HCT116 (cell line): Measurements from ENCODE around the gene FOXK2. TPM values are rescaled to one million over a fixed set of nuclear protein-coding genes. Genes with fewer than 3 reads are reported as not detected.
A peak's percentile ranks its signal among the peaks of the same experiment; 100 is the strongest.

ENCODE experiments used
- ATAC-seq: fragments of 200-7000 bp; cut with Tn5 transposase; 2 replicates; pipeline ENCODE4 v1.9.1; 2020; ENCODE audit warnings: mild to moderate bottlenecking, moderate library complexity
- BruUV-seq: library from RNA; stranded (reverse); fragments of 400-500 nt; replicated peaks from 2 replicates; lab custom pipeline; 2021; lab: Mats Ljungman, UMichigan
- CTCF ChIA-PET: fragments of 300-600 bp; sonication (Branson Sonifier 250); formaldehyde crosslinking; loops from one replicate; lab custom pipeline; 2021; ENCODE audit warnings: antibody characterized with exemption; lab: Charles Lee
- POLR2A ChIA-PET: fragments of 300-600, 350-600 bp; sonication (Branson Sonifier 250); formaldehyde crosslinking; loops from one replicate; lab custom pipeline; 2021; ENCODE audit warnings: antibody characterized with exemption; lab: Charles Lee
- RAD21 ChIA-PET, 2 experiments: fragments of 300-600 bp; sonication (Branson Sonifier 250); formaldehyde crosslinking; loops; one replicate each; lab custom pipeline; 2023; ENCODE audit warnings: low total read pairs in 2 of 2; ENCODE audit not compliant: uncharacterized antibody in 2 of 2, unreplicated experiment in 2 of 2, low non-redundant PET in 1 of 2; lab: Charles Lee
- DNase-seq: peaks from one replicate; pipeline ENCODE4 v3.0.0-alpha.2; 2010; ENCODE audit warnings: low read depth, low spot score
- H2AFZ ChIP-seq: fragments of 200-600 bp; shearing (Covaris generic), sonication (generic); 2 replicates; pipeline ENCODE4 v1.6.1; 2017; ENCODE audit warnings: low read depth, mixed run types, mixed read lengths, antibody characterized with exemption, low read length; ENCODE audit not compliant: poor library complexity, severe bottlenecking
- H3K27ac ChIP-seq: 2 replicates; pipeline ENCODE4 v1.5.1; 2012; ENCODE audit warnings: low read depth, low read length
- H3K27me3 ChIP-seq: fragments of 200-600 bp; sonication (generic); 2 replicates; pipeline ENCODE4 v1.6.1; 2016; ENCODE audit warnings: mixed run types, low read length, mixed read lengths; ENCODE audit not compliant: insufficient read depth
- H3K36me3 ChIP-seq, 2 experiments: fragments of 200-500 bp in 1 of 2; fragments of 200-600 bp in 1 of 2; sonication (Bioruptor generic) in 1 of 2; sonication (generic) in 1 of 2; 2 replicates each; pipeline versions ENCODE4 v1.5.1 to v1.6.1; 2014 to 2016; ENCODE audit warnings: low read length in 2 of 2, inconsistent platforms in 1 of 2, mixed read lengths in 1 of 2, mixed run types in 1 of 2; ENCODE audit not compliant: insufficient read depth in 2 of 2, control insufficient read depth in 1 of 2
- H3K4me1 ChIP-seq, 2 experiments: fragments of 200-600 bp in 1 of 2; sonication (generic) in 1 of 2; 2 replicates each; pipeline versions ENCODE4 v1.5.1 to v1.6.1; 2012 to 2017; ENCODE audit warnings: low read length in 2 of 2, inconsistent platforms in 1 of 2, mild to moderate bottlenecking in 1 of 2, mixed read lengths in 1 of 2, mixed run types in 1 of 2, moderate library complexity in 1 of 2; ENCODE audit not compliant: insufficient read depth in 2 of 2, control insufficient read depth in 1 of 2
- H3K4me2 ChIP-seq: fragments of 200-600 bp; sonication (generic); 2 replicates; pipeline ENCODE4 v1.6.1; 2017; ENCODE audit warnings: mixed run types, low read length, mixed read lengths
- H3K4me3 ChIP-seq, 2 experiments: fragments of 200-600 bp in 1 of 2; sonication (generic) in 1 of 2; replicated peaks in 1 of 2; 2 replicates each; pipeline ENCODE4 v1.5.1; 2011 to 2016; ENCODE audit warnings: low read length in 2 of 2, control low read depth in 1 of 2, low read depth in 1 of 2, mild to moderate bottlenecking in 1 of 2, mixed read lengths in 1 of 2, mixed run types in 1 of 2
- H3K79me2 ChIP-seq: fragments of 200-600 bp; sonication (generic); 2 replicates; pipeline ENCODE4 v1.6.1; 2017; ENCODE audit warnings: mild to moderate bottlenecking, mixed run types, low read length, moderate library complexity, mixed read lengths; ENCODE audit not compliant: insufficient read depth
- H3K9ac ChIP-seq: fragments of 200-600 bp; sonication (generic); 2 replicates; pipeline ENCODE4 v1.6.1; 2016; ENCODE audit warnings: low read length, mixed read lengths
- H3K9me2 ChIP-seq: fragments of 200-600 bp; sonication (generic), shearing (Covaris generic); 2 replicates; pipeline ENCODE4 v1.6.1; 2017; ENCODE audit warnings: mixed run types, mild to moderate bottlenecking, moderate library complexity; ENCODE audit not compliant: insufficient read depth
- H3K9me3 ChIP-seq, 2 experiments: fragments of 200-500 bp in 1 of 2; fragments of 200-600 bp in 1 of 2; sonication (Bioruptor generic) in 1 of 2; sonication (generic) in 1 of 2; 2 replicates each; pipeline ENCODE4 v1.6.1; 2014 to 2017; ENCODE audit warnings: low read length in 2 of 2, mixed read lengths in 2 of 2, inconsistent platforms in 1 of 2, low read depth in 1 of 2, mild to moderate bottlenecking in 1 of 2, mixed run types in 1 of 2, moderate library complexity in 1 of 2; ENCODE audit not compliant: control insufficient read depth in 1 of 2, insufficient read depth in 1 of 2
- H4K20me1 ChIP-seq: fragments of 200-600 bp; sonication (generic), shearing (Covaris generic); 2 replicates; pipeline ENCODE4 v1.6.1; 2017; ENCODE audit warnings: mixed run types, mild to moderate bottlenecking, moderate library complexity; ENCODE audit not compliant: insufficient read depth
- EZH2phosphoT487 ChIP-seq: fragments of 200-600 bp; IDR thresholded peaks from 2 replicates; pipeline ENCODE4 v1.6.1; 2018; ENCODE audit warnings: antibody characterized with exemption, borderline replicate concordance
- SIN3A ChIP-seq: IDR thresholded peaks from 2 replicates; pipeline ENCODE4 v1.6.1; 2012; ENCODE audit warnings: low read depth
- TCF7L2 ChIP-seq: IDR thresholded peaks from 2 replicates; pipeline ENCODE4 v1.7.0; 2011; ENCODE audit warnings: borderline replicate concordance, inconsistent platforms; ENCODE audit not compliant: insufficient read depth, insufficient read length; ENCODE audit errors: extremely low read depth
- ZBTB33 ChIP-seq: IDR thresholded peaks from 2 replicates; pipeline ENCODE4 v1.6.1; 2011; ENCODE audit warnings: mild to moderate bottlenecking, low read length, moderate library complexity; ENCODE audit not compliant: insufficient replicate concordance; ENCODE audit errors: extremely low read depth
- ZFX ChIP-seq: fragments of 450-650 bp; IDR thresholded peaks from 2 replicates; pipeline ENCODE4 v1.6.1; 2017
- intact Hi-C: fragments of 100-400 bp; cut with micrococcal nuclease; formaldehyde crosslinking; loops from 2 replicates; pipeline ENCODE4 v1.10.0; 2022
- total RNA-seq: library from RNA; stranded (reverse); gene quantifications from one replicate; pipeline ENCODE4 v1.2.1, GENCODE V29; 2021; ENCODE audit not compliant: unreplicated experiment

The FOXK2 gene
- total RNA-seq, 1 experiment from 2014 or later, result 122 TPM

DNA sequence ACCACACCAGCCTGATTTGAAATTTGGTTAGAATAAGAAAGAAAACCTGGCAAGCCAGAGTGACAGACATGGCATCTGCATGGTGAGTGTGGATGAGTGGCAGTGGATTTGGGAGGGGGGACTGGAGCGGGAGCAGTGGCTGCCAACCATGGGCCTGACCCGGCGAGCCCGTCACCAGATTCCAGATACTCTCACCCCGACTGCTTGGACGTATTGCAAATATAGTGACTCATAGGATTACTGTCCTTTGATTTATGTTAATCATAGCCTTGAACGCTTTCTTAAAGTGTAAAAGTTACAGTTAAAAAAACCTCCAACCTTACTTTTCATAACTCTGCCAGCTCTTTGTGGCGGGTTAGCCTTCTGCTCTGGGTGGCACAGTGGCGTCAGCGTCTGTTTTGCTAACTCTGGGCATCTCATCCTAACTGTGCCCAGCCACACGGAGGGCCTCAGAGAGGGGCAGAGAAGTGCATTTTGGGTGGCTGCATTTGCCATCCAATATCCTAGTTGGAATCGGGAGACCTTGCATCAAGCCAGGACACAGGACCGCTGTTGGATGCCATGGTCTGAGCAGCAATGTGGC is 26.8 kb upstream of the FOXK2 start:
- H3K9me3 ChIP-seq, result no peaks in the 10 kb centered on the region
- H3K79me2 ChIP-seq, result no peaks in the 10 kb centered on the region
- POLR2A ChIA-PET, result interaction anchor here (0.6 to 1.2 kb wide), 3 partner anchors 27 to 470 kb away, joined by 3 read pairs; partner anchors contain the start of genes CENPX and FOXK2
- H3K36me3 ChIP-seq, result 0 out of 4 replicates have a peak, but pooled peaks cover 3 to 4% of the 10 kb centered on the region in 2 experiments
- H4K20me1 ChIP-seq, result no peaks in the 10 kb centered on the region
- H3K27ac ChIP-seq, result peak overlapping the region; percentile 76; the same call in 1 of the 2 replicates
- BruUV-seq, result no TSS peak
- intact Hi-C loops, result loop anchor here (5.0 kb wide), 1 partner anchor 35 kb away; no protein-coding TSS in a partner anchor
- DNase-seq, result no peak
- H3K9me2 ChIP-seq, result no peaks in the 10 kb centered on the region
- RAD21 ChIA-PET, result no interaction called here
- CTCF ChIA-PET, result no interaction called here
- no peak overlapping the region for H3K4me3 ChIP-seq
- H3K27me3 ChIP-seq, result no peaks in the 10 kb centered on the region
- H3K4me2 ChIP-seq, result 0 out of 2 replicates have a peak overlapping the region, but pooled peaks have one; percentile 31
- no peak for ATAC-seq
- no peak overlapping the region for H2AFZ ChIP-seq
- TF ChIP-seq SIN3A (no peak), TCF7L2 (no peak), EZH2phosphoT487 (no peak), ZFX (no peak), ZBTB33 (no peak)
- TF ChIP-seq, all 23 proteins: peak for 0
- Histone ChIP-seq H3K4me1 (peaks cover 39 to 53% of the 10 kb centered on the region in 2 experiments), H3K9ac (no peak overlapping the region)
